HG03095 (cell line): ENCODE data around the gene CHD9.
"Not testable (repeated sequence)": the region's sequence is repeated elsewhere in the genome, so short reads cannot be mapped to it uniquely, and the experiment has no call there.

Experiments
- ATAC-seq: cut with Tn5 transposase; IDR thresholded peaks from one replicate; pipeline ENCODE4 v1.9.1; 2021; ENCODE audit warnings: moderate library complexity; ENCODE audit not compliant: unreplicated experiment

CHD9 gene

DNA sequence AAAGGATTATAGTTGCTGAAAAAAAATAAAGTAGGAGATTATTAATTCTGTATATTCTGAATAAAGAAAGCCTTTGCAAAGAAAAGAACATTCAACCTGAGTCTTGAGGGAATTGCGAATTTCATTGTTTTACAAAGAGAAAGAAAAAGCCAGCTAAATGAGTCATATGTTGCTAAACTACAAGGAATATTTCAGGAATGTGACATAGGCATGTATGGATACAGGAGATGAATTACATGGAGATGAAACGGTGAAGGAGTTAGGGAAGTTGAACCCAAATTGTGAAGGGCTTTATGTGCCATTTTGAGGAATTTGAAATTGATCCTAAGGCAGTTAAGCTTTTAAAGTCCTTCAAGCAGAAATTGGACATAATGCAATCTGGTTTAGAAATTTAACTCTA is 202.2 kb downstream of the CHD9 start:
- no peak for ATAC-seq

DNA sequence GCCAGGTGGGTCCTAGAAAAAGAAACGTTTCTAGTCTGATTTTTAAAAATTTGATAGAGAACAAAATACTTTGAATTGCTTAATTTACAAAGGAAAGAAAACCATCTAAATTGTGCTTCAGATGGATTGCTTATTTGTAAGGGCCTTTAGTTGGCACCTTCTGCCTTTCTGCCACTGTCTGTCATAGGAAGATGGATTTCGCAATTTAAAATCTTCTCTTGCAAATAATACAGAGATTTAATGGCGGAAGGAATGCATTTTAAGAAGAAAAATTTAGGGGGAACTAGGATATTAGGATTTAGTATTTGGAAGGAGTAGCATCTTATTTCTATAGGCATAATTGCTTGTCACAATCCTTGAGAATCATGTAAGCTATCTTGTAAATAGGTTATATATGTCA is 204.0 kb downstream of the CHD9 start:
- ATAC-seq = no peak

DNA sequence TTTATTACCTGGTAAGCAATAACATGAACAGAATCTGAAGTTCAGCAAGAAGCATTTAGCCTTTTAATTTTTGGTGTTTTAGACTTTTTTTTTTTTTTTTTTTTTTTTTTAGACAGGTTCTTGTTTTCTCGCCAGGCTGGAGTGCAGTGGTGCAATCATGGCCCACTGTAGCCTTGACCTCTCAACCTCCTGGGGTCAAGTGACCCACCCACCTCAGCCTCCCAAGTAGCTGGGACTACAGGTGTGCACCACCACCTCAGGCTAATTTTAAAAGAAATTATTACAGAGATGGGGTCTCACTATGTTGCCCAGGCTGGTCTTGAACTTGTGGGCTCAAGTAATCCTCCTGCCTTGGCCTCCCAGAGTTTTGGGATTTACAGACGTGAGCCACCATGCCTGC is 206.5 kb downstream of the CHD9 start:
- no peak for ATAC-seq

DNA sequence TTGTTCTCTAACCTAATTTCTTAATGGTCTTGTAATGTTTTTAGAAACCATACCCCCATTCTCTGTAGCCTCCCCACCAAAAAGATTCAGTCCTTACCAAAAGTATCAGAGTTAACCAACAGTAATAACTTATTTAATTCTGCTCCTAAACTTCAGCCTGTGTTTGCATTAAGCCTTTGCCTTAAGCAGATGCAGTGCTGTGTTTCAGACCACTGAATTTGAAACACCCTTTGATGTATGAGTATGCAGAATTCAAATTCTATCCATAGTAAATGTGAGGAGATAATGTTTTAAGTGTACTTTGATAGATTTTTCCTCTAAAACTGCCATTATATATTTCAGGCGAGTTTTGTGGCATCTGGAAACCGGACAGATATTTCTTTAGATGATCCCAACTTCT is 207.9 kb downstream of the CHD9 start:
- ATAC-seq = no peak

DNA sequence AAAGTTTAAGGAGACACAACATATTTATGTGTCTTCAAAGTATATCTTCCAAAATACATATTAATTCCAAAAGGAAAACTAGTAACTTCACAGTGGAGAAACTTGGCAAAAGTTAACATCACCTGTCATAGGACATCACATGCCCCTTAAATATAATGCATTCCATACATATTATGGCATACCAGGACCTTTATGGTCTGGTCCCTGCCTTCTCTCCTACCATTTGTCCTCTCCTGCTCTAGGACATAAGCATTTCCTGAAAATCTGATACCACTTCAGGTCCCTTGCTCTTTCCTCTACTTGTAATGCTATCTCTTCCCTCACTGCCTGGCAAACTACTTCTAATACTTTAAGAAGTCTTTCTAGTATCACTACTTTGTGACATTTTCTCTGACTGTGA is 211.4 kb downstream of the CHD9 start:
- no peak for ATAC-seq

DNA sequence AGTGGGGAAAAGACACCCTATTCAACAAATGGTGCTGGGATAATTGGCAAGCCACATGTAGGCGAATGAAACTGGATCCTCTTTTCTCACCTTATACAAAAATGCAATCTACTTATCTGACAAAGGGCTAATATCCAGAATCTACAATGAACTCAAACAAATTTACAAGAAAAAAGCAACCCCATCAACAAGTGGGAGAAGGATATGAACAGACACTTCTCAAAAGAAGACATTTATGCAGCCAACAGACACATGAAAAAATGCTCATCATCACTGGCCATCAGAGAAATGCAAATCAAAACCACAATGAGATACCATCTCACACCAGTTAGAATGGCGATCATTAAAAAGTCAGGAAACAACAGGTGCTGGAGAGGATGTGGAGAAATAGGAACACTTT is 223.7 kb downstream of the CHD9 start:
- ATAC-seq = not testable (repeated sequence)

DNA sequence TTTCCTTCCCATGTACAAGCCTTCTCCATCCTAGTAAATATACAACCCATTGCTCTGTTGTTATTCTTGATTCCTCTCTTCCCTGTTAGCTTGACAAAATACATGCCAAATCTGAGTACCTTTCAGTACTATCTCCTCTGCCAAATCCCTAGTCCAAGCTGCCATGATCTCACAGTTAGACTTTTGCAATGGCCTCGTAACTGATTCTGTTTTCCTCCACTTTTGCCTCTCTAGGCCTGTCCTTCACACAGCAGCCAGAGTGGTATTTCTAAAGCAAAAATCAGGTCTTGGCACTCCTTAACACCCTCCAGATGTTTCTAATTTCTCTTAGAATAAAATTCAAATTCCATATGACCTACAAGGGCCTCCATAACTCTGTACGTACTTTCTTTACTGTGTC is 226.5 kb downstream of the CHD9 start:
- ATAC-seq = no peak

DNA sequence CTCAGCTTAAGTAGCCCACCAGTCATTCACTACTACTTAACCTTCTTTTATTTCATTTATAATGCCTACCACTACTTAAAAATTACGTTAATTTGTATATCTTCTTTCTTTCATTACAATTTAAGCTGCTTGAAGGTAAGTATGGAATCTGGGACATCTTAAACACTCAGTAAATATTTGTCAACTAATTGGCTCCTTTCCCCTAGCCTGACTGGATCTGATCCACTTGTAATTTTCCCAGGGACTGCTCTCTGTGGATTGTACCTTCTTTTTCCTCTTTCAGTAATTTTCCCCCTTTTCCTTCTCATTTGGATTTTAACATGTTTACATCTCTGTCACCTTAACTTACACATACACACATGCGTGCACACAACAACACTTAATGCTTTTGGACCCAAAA is 227.1 kb downstream of the CHD9 start:
- ATAC-seq = no peak

DNA sequence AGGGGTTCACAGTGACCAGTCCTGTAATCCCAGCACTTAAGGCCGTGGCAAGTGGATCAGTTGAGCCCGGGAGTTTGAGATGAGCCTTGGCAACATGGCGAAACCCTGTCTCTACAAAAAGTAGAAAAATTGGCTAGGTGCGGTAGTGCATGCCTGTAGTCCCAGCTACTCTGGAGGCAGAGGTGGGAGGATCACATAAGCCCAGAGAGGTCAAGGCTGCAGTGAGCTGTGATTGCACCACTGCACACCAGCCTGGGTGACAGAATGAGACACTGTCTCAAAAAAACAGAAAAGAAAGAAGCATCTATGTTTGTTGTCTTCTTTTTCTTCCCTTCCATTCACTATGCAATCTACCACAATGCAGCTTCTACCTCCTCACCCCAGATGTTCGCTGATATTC is 227.5 kb downstream of the CHD9 start:
- ATAC-seq = no peak

DNA sequence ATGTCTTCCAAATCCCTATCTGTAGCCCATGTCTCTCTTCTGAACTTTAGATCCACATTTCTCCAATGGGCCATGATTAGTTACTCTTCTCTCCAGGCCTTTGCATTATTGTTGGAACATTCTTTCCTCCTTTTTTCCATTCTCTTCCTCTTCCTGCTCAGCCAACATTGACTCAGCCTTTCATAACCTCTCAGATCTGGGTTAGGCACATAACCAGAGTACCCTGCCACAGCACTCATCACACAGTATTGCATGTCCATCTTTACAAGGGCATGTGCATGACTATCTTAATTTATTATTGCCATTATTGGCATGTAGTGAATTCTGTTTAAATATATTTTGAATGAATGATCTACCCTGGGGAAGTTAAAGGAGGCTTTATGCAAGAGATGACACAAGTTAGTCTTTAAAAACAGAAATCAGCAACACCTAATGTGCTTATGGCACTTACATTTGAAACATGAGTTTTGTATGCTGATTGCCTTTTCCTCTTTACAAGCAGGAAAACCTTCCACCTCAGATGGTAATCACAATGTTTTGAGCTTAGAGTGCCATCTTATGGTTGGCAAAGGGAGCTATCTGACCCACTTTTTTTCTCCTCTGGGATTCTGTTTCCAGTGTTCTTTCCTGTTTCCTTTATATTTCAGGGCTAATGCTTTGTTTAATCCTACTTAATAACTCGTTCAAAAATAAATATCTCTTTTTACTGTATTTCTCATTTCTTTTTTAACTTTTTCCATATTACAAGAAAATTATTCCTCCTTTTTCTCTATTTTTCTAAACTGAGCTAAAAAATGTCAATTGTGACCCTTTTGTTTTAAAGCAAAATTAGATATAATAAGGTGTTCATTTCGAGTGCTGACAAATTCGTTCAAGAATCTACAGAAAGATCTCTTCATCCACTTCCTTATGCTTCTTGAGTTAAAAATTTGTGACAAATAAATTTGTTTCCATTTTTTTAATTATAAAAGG is 228.5 kb downstream of the CHD9 start:
- no peak for ATAC-seq

DNA sequence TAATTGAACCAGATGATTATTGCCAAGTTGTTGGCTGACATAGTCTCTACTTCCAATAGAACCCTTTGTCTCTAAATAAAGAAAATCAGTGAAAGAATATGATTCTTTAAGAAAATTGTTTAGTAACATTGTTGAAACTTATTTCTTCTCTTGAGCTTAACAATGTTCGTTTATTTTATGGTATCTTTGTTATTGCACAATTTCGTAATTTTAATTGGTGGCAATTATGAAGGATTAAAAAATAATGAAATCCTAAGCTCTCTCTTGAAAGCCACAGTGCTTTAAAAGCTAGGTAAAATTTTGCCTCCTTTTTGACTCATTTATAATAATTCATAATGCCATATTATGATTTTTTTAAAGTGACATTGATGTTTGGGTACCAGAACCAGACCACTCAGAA is 230.4 kb downstream of the CHD9 start:
- ATAC-seq = no peak

DNA sequence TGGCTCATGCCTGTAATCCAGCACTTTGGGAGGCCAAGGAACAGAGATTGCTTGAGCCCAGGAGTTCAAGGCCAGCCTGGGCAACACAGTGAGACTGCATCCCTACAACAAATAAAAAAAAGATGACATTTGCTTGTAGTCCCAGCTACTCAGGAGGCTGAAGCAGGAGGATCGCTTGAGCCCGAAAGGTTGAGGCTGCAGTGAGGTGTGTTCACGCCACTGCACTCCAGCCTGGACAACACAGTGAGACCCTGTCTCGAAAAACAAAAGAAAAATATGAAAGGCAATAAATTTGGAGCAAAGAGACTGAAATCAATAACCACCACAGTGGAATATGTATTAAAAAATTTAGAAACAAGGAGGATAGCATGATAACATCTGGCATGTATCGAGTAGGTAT is 235.7 kb downstream of the CHD9 start:
- no peak for ATAC-seq

DNA sequence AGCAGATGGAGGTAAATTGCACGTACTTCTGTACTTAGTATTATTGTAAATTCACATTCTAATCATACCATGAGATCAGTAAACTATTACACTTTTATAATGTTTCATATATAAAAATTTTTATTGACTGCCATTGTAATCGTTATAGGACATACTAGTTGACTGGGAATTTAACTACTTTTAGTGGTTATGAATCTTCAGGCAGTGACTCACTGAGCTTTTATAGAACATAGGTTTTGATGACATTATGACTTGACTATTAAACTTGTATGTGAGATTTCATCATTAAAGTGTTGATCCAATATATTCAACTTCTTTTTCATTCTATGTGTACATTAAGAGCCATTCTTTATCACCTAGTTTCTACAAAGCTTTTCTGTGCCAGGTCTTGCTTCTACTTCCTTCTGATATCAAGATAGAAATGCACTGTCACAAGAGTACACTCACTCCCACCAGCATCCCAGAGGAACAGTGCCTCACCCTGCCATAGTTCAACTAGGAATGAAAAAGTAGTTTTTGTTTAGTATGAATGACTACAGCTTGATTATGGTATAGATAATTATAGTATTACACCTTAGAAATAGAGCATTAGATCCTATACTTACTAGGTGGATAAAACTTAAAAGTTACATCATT is 237.1 kb downstream of the CHD9 start:
- no peak for ATAC-seq

DNA sequence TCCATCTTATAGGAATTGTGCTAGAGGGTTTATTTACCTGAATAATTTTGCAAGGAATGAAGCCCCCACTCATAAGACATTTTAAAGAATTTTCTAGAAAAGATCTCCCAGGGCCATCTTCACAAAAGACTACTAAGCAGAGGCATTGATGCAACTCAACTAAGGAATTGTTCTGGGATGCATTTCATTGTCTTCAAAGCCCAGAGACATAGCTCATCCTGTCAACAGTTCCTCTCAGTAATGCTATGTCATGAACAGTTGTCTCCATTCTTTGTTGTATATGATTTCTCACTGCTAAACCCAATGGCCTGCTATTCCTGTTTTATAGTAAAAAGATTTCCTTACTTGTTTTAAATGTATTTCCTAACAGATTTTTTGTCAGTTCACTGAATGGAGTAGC is 242.7 kb downstream of the CHD9 start:
- ATAC-seq = no peak

DNA sequence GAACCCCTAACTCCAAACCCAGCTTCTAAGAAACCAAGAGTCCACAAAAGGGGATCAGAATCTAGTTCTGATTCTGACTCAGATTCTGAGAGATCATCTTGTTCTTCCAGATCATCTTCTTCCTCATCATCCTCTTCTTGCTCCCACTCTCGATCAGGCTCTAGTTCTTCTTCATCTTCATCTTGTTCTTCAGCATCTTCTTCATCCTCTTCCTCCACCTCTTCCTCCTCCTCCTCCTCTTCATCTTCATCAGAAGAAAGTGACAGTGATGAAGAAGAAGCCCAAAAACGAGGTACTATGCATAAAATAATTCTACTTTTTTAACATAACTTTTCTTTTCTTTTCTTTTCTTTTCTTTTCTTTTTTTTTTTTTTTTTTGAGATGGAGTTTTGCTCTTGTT is 249.5 kb downstream of the CHD9 start:
- ATAC-seq = no peak

DNA sequence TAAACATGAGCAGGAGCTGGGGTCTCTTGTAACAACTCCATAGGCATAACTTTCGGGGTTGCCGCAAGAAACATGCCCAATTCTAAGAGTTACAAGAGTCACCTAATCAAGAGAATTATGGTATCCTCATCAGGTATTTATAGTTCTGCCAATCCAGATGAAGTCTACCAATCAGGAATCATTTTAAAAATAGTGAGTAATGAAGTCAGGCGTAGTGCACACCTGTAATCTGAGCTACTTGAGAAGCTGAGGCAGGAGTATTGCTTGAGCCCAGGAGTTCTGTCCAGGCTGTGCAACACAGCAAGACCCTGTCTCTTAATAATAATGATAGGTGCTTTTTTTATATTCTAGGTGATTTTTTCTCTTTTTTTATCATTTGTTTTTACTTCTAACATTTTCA is 251.0 kb downstream of the CHD9 start:
- ATAC-seq = no peak

DNA sequence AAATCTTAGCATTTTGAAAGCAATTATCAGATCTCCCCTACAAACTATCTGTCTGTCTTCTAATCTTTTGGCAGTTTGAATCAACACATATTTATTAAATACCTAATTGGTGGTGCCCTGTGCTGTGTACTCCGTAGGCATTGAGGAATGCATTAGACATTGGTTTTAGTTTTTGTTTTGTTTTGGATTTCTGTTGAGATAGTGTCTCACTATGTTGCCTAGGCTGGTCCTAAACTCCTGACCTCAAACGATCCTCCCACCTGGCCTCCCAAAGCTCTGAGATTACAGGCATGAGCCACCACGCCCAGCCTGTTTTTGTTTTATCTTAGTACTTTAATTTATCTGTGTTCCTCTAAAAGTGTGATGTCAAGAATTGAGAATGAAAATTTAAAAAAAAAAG is 254.7 kb downstream of the CHD9 start:
- no peak for ATAC-seq

DNA sequence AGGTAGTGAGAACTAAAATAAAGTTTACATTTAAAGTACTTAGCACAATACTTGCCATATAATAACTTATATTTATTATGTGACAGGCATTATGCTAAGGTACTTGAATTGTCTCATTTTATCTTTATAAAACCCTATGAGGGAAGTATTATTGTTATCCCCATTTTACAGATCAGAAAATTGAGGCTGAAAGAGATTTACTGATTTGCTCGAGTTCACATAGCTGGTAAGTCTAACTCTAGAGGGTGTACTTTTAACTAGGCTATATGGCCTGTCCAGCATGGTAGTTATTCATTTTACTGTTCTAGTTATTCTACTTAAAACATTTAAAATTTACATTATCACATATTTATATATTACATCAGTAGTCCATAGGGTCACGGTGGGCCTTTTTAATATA is 266.2 kb downstream of the CHD9 start:
- no peak for ATAC-seq

DNA sequence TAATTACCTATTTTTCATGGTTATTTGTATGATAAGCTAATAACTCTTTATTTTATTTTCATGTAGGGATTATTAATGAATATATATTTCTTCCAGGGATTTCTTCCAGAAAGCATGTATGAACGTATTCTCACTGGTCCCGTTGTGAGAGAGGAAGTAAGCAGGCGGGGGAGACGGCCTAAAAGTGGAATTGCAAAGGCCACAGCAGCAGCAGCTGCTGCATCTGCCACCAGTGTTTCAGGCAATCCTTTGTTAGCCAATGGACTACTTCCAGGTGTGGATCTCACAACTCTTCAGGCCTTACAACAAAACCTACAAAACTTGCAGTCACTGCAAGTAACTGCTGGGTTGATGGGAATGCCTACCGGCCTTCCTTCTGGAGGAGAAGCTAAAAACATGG is 269.1 kb downstream of the CHD9 start:
- no peak for ATAC-seq

DNA sequence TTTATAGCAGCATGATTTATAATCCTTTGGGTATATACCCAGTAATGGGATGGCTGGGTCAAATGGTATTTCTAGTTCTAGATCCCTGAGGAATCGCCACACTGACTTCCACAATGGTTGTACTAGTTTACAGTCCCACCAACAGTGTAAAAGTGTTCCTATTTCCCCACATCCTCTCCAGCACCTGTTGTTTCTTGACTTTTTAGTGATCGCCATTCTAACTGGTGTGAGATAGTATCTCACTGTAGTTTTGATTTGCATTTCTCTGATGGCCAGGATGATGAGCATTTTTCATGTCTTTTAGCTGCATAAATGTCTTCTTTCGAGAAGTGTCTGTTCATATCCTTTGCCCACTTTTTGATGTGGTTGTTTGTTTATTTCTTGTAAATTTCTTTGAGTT is 276.2 kb downstream of the CHD9 start:
- not testable (repeated sequence) for ATAC-seq

DNA sequence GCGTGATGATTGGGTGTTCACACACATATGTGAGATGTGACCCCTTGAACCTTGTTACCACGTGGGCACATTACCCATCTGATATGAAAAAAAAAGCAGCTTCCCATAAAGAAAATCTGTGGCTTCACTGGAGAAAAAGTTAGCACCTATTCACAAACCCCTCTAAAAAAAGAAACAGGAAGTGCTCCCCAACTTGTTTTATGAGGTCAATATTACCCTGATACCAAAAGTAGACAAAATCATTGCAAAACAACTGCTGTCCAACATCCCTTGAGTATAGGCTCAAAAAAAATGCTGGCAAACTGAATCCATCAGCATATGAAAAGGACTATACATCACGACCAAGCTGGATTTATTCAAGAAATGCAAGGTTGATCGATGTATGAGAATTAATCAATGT is 279.8 kb downstream of the CHD9 start:
- no peak for ATAC-seq

DNA sequence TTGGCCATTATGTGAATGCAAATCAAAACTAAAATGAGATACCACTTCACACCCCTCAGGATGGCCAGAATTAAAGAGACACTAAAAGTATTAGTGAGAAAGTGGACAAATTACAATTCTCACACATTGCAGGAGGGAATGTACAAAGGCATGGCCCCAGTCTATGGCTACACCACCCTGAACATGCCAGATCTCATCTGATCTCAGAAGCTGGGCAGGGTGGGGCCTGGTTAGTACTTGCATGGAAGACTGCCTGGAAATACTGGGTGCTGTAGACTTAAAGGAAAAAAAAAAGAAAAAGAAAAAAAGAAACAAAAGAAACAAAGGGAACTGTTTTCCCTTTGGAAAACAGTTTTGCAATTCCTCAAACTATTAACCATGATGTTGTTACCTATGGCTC is 282.5 kb downstream of the CHD9 start:
- no peak for ATAC-seq

DNA sequence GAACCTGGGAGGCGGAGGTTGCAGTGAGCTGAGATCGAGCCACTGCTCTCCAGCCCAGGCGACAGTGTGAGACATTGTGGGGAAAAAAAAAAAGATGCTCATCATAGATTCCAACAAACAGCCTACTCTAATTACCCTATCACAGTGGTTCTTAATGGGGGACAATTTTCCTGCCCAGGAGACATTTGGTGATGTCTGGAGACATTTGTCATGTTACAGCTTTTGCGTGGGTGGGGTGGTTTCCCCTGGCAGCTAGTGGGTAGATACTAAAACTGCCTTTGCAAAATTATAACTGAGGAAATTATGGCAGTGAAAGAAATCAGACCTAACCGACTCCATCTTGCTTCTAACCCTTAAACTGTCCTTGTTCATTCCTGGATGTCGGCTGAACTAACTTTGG is 287.0 kb downstream of the CHD9 start:
- no peak for ATAC-seq
